Upper lobe of left lung (tissue), 6 donors: Measurements from ENCODE around the gene RAD50. TPM values are rescaled to one million over a fixed set of nuclear protein-coding genes. Genes with fewer than 3 reads are reported as not detected.
"Not testable (repeated sequence)": the region's sequence is repeated elsewhere in the genome, so short reads cannot be mapped to it uniquely, and the experiment has no call there.

Experiments
- ATAC-seq, 2 donors: fragments of 200-7000 bp; cut with Tn5 transposase; one replicate each; pipeline ENCODE4 v1.9.1; 2022; ENCODE audit warnings: mild to moderate bottlenecking in 2 of 2, moderate library complexity in 2 of 2; ENCODE audit not compliant: low FRiP score in 2 of 2
- DNase-seq, 2 donors: peaks; one replicate each; pipeline ENCODE4 v3.0.0-alpha.2; 2019 to 2020
- H3K27ac ChIP-seq, 4 donors: fragments of 200-600 bp; sonication (generic); one replicate each; pipeline ENCODE4 v1.5.1; 2016 to 2019
- H3K27me3 ChIP-seq, 4 donors: fragments of 200-600 bp; sonication (generic); one replicate each; pipeline ENCODE4 v1.5.1; 2017 to 2019
- H3K36me3 ChIP-seq, 4 donors: fragments of 200-600 bp; sonication (generic); one replicate each; pipeline ENCODE4 v1.5.1; 2016 to 2019
- H3K4me1 ChIP-seq, 4 donors: fragments of 200-600 bp; sonication (generic); one replicate each; pipeline ENCODE4 v1.5.1; 2018 to 2019
- H3K4me3 ChIP-seq, 4 donors: fragments of 200-600 bp; sonication (generic); one replicate each; pipeline ENCODE4 v1.5.1; 2017 to 2019; ENCODE audit warnings: mild to moderate bottlenecking in 2 of 4, moderate library complexity in 1 of 4
- H3K9me3 ChIP-seq, 4 donors: fragments of 200-600 bp; sonication (generic); one replicate each; pipeline ENCODE4 v1.5.1; 2018 to 2019
- CTCF ChIP-seq, 6 experiments: fragments of 450-650 bp in 4 of 6; fragments of 200-600 bp in 2 of 6; sonication (generic) in 2 of 6; IDR thresholded peaks; one replicate each; pipeline ENCODE4 v1.5.1; 2016 to 2019; ENCODE audit warnings: antibody characterized with exemption in 6 of 6
- EP300 ChIP-seq, 4 donors: sonication (generic); formaldehyde crosslinking; IDR thresholded peaks; one replicate each; pipeline ENCODE4 v1.5.1; 2017; ENCODE audit warnings: antibody characterized with exemption in 4 of 4, control low read depth in 2 of 4
- POLR2A ChIP-seq, 4 donors: fragments of 450-650 bp; IDR thresholded peaks; one replicate each; pipeline ENCODE4 v1.5.1; 2016 to 2017; ENCODE audit warnings: antibody characterized with exemption in 4 of 4, mild to moderate bottlenecking in 2 of 4
- POLR2AphosphoS5 ChIP-seq, 2 donors: sonication (generic); formaldehyde crosslinking; IDR thresholded peaks; one replicate each; pipeline ENCODE4 v1.5.1; 2017; ENCODE audit warnings: antibody characterized with exemption in 2 of 2
- WGBS, 2 donors: methylation state at CpG; one replicate each; pipeline ENCODE4 v1.1.5; 2017 to 2018; 5-methylcytosine and 5-hydroxymethylcytosine counted together
- total RNA-seq, 6 donors: library from RNA; depleted of rRNA in 4 of 6; stranded (reverse); fragments of >200 nt in 4 of 6; gene quantifications; one replicate each; pipeline versions ENCODE4 v1.1.0 to v1.2.1, GENCODE V29; 2016 to 2021
- donor health status: DM: no; HTN: no; CAD: no; lungs with moderate emphysema.
- donor health status: DM: no; HTN: yes; CAD: no; lungs with severe emphysema.

Gene RAD50
- total RNA-seq, 6 donors from 2014 or later: 26.2 to 105 (median 33.3) TPM

- no peak for TF ChIP-seq EP300 (IDR thresholded peaks at IDR 0.05)
- no peak for TF ChIP-seq POLR2A (IDR thresholded peaks at IDR 0.05)
- no peak for TF ChIP-seq POLR2AphosphoS5 (IDR thresholded peaks at IDR 0.05)
- no peak for TF ChIP-seq CTCF (IDR thresholded peaks at IDR 0.05)
- H3K4me3 ChIP-seq: no peak overlapping the region
- no peaks in the 10 kb centered on the region for H3K4me1 ChIP-seq
- no peak for DNase-seq
- WGBS, 2 donors: 88 to 91% methylated on average over 2 of the region's 2 CpGs
- no peak for ATAC-seq
- H3K9me3 ChIP-seq: no peaks in the 10 kb centered on the region
- peaks cover 0 to 23% (median 4%) of the 10 kb centered on the region in 4 donors for H3K36me3 ChIP-seq
- no peaks in the 10 kb centered on the region for H3K27me3 ChIP-seq
- H3K27ac ChIP-seq: no peak overlapping the region
These were observed 70.7 kb downstream of the RAD50 start for GRCh38 chr5:132627470-132627869.

DNA sequence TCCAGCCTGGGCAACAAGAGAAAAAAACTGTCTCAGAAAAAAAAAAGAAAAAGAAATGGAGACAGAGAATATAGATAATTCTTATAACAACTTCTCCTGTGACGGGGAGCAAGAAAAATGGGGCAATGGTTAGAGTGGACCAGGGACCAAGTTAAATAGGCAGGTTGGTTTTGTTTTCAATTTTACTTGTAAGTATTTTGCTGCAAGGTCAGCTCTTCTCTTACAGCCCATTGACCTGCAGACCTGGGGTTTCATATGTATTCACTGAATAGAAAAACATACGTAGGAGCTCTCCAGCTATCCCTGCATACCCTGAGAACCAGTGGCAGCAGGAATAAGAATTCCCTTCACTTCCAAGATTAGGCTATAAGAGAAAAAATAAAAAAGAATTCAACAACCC, 72.0 kb downstream of the RAD50 start:
- no peaks in the 10 kb centered on the region for H3K9me3 ChIP-seq
- H3K27me3 ChIP-seq: no peaks in the 10 kb centered on the region
- no peak overlapping the region for H3K4me3 ChIP-seq
- 93 to 96% methylated on average over 2 of the region's 2 CpGs for WGBS, 2 donors
- no peaks in the 10 kb centered on the region for H3K4me1 ChIP-seq
- no peak overlapping the region for H3K27ac ChIP-seq
- TF ChIP-seq CTCF (IDR thresholded peaks at IDR 0.05): no peak
- no peak for TF ChIP-seq POLR2A (IDR thresholded peaks at IDR 0.05)
- TF ChIP-seq EP300 (IDR thresholded peaks at IDR 0.05): no peak
- TF ChIP-seq POLR2AphosphoS5 (IDR thresholded peaks at IDR 0.05): no peak
- ATAC-seq: no peak
- H3K36me3 ChIP-seq: peaks cover 0 to 14% (median 3%) of the 10 kb centered on the region in 4 donors
- DNase-seq: no peak

GRCh38 chr5:132629230-132629944, 72.6 kb downstream of the RAD50 start:
- H3K27me3 ChIP-seq: no peaks in the 10 kb centered on the region
- 74 to 77% methylated on average over 5 of the region's 5 CpGs for WGBS, 2 donors

GRCh38 chr5:132633587-132633986, 76.8 kb downstream of the RAD50 start:
- H3K4me1 ChIP-seq, H3K4me3 ChIP-seq, DNase-seq, H3K27ac ChIP-seq, ATAC-seq, H3K27me3 ChIP-seq, H3K9me3 ChIP-seq: not testable (repeated sequence)
- 97 to 98% methylated on average over 4 of the region's 4 CpGs for WGBS, 2 donors
- peaks cover 3 to 33% (median 21%) of the 10 kb centered on the region in 4 donors for H3K36me3 ChIP-seq

More at GRCh38 chr5:132629230-132629944, 72.6 kb downstream of the RAD50 start:
- TF ChIP-seq POLR2A (IDR thresholded peaks at IDR 0.05): no peak
- TF ChIP-seq POLR2AphosphoS5 (IDR thresholded peaks at IDR 0.05): no peak
- no peak for TF ChIP-seq CTCF (IDR thresholded peaks at IDR 0.05)
- TF ChIP-seq EP300 (IDR thresholded peaks at IDR 0.05): no peak
- Histone ChIP-seq H3K27ac (no peak overlapping the region), H3K4me1 (no peaks in the 10 kb centered on the region), H3K4me3 (no peak overlapping the region), H3K36me3 (peaks cover 0 to 14% (median 3%) of the 10 kb centered on the region in 4 donors), H3K9me3 (no peaks in the 10 kb centered on the region)
- ATAC-seq (no peak), DNase-seq (no peak)

DNA sequence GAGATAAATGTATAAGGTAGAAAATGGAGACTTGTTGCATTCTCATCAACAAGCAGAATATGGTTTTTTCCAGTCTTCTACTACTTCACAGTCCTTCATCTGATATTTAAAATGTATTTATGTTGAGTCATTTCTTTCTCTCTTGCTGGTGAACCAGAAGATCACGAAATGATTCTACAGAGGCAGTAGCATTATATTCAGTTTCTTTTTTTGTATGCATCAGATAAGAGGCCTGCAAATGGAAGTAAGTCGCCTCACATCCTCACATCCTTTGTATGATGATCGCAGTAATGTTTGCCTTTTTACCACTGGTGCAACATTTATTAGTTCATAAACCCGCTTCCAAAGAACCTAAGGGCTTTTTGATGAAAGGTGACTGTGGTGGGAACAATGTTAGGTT, 79.1 kb downstream of the RAD50 start:
- no peak overlapping the region for H3K27ac ChIP-seq
- ATAC-seq: no peak
- H3K4me1 ChIP-seq: no peaks in the 10 kb centered on the region

More for the DNA sequence above, 79.1 kb downstream of the RAD50 start:
- no peaks in the 10 kb centered on the region for H3K27me3 ChIP-seq
- 85 to 88% methylated on average over 4 of the region's 4 CpGs for WGBS, 2 donors
- no peak overlapping the region for H3K4me3 ChIP-seq
- peaks cover 5 to 46% (median 29%) of the 10 kb centered on the region in 4 donors for H3K36me3 ChIP-seq
- TF ChIP-seq POLR2A (IDR thresholded peaks at IDR 0.05) (no peak), EP300 (IDR thresholded peaks at IDR 0.05) (no peak), POLR2AphosphoS5 (IDR thresholded peaks at IDR 0.05) (no peak), CTCF (IDR thresholded peaks at IDR 0.05) (no peak)
- no peak for DNase-seq
- H3K9me3 ChIP-seq: no peaks in the 10 kb centered on the region
